GM18951 (cell line): Measurements from ENCODE around the gene DDX28.
"Not testable (repeated sequence)": the region's sequence is repeated elsewhere in the genome, so short reads cannot be mapped to it uniquely, and the experiment has no call there.

Experiments used
- POLR2A ChIP-seq: IDR thresholded peaks from 4 replicates; pipeline ENCODE4 v1.6.1; 2011; ENCODE audit warnings: mild to moderate bottlenecking; ENCODE audit not compliant: insufficient read length, insufficient read depth; ENCODE audit errors: extremely low read depth
- in situ Hi-C: fragments of 300-500 bp; cut with MboI; formaldehyde crosslinking; loops from one replicate; pipeline ENCODE4 v1.12.0; 2022; ENCODE audit warnings: low sequenced_read_pairs, mixed read lengths, inconsistent platforms; ENCODE audit not compliant: unreplicated experiment

DDX28 gene

DNA sequence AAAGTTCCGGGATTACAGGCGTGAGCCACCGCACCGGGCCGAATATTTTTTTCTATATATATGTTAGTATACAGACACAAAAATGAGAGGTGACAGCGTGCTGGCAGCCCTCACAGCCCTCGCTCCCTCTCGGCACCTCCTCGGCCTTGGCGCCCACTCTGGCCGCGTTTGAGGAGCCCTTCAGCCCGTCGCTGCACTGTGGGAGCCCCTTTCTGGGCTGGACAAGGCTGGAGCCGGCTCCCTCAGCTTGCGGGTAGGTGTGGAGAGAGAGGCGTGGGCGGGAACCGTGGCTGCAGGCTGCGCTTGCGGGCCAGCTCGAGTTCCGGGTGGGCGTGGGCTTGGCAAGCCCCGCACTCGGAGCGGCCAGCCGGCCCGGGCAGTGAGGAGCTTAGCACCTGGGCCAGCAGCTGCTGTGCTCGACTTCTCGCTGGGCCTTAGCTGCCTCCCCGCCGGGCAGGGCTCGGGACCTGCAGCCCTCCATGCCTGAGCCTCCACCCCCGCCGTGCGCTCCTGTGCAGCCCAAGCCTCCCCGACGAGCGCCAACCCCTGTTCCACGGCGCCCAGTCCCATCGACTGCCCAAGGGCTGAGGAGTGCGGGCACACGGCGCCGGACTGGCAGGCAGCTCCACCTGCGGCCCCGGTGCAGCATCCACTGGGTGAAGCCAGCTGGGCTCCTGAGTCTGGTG, 40.9 kb downstream of the DDX28 start:
- in situ Hi-C loops = no loop called here
- TF ChIP-seq POLR2A = no peak

DNA sequence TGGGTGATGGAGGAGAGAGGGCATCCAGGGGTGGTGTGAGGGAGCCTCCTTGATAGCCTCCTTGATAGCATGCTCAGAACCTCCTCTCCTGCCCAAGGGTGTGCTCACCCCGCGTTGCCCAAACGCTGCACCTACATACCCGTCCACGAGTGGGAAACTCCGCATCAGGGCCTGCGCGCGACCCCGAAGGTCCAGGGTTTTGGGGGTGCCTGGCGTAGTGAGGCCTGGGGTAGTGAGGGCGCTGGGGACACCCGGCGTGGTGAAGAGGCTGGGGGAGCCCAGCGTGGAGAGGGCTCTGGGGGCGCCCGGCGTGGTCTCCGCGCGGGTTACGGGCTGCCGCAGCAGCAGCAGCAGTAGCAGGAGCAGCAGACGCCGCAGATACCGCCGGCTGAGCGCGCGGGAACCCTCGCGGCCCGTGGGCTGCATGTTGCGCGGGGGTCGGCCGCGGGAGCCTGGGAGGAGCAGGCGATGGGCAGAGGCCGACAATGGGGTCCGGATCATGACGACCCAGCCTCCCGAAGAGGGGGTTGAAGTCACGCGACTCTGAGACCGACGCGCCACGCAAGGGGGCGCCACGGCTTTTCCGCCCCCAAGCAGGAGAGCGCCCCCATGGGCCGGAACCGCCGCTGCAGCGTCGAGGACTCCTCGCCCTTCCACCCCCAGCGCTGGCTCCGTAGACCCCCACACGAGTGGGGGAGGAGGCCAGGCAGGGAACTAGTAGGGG, 42.9 kb downstream of the DDX28 start, which contains the start of gene DPEP3:
Gene DPEP3 (minus strand): TSS at position 545 of the 724 bp plus-strand sequence. CDS start 119 bp downstream, at position 426.
- no peak for TF ChIP-seq POLR2A
- in situ Hi-C loops = no loop called here

DNA sequence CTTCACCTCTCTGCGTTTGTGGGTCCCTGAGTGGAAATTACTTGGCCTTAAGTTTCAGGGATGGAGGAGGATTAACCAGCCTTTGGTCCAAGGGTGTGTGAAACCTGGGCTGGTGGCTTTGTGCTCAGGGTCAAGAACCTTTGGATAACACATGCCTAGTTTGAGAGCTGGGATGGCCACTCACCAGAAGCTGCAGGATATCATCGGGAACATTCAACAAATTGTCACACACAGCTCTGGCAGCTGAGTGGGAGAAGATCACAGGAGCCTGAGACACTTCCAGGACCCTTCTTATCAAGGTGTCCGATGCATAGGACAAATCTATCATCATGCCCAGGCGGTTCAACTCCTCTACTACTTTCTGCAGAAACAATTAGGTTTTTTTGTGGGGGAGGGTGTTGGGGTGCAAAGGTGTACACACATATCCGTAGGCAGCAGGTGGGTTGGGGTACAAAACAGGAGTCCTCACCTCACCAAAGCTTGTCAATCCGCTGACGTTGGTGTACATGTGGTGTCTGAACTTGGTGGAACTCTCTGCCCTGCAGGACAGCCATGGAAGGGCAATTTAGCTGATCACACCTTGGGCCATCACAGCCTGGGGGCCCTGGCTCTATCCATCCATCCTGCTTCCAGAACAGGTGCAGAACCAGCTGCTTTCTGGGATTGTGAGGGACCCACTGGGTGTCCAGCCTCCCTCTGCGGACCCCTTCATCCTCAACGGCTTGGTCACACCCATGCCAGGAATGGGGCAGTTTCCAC, 45.4 kb downstream of the DDX28 start:
- no peak for TF ChIP-seq POLR2A
- in situ Hi-C loops = no loop called here

DNA sequence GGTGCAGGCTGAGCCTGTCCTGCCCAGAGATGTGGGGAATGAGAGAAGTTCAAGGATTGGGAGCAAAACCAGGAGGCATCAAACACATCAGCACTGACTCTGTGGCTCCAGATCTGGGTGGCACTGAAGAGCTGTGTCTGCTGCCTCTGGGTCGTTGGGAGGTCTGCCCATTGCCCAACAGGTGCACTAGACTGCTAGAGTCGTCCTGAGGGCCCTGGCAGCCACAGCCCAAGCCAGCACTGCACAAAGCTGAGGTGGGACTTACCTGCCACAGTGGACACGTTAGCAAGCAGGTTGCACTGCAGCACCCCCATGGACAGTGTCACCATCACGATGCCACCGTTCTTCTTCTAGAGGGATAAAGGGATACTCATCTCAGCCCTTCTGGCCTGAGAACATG, 46.0 kb downstream of the DDX28 start:
- no peak for TF ChIP-seq POLR2A
- in situ Hi-C loops = no loop called here

GRCh38 chr16:67976205-67976604, 46.8 kb downstream of the DDX28 start:
- TF ChIP-seq POLR2A = no peak
- in situ Hi-C loops = no loop called here

DNA sequence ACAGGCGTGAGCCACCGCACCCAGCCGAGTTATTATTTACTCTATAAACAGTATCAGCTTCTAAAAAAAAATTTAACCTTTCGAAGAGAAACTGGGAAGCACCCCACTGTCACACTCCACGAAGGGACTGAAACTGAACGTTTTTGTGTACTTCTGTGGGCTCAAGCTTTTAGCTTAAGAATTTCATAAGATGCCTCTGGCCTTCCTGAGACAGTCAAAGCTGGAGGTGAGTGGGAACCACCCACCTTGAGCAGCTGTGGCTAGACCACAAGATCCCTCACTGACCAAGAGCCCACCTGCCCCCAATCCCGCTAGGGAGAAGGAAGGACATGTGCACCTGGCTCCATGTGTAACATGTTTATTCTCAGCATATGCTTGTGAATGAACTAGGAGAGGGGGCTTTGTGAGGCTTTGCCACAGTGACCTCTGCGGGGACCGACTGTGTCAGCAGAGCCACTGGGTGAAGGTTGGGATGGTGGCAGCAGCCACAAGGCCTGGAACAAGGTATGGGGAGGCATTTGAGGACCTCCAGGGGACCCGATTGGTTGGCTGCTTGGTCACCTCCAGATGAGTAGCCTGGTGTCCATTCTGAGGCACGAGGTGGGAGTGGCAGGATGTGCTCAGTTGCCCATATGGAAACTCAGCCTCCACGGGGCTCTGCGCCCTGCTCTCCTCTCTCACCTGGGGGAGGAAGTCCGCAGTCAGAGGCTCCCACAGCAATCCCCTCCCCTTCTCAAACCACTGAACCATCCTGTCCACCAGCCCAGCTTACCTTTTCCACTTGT, 47.5 kb downstream of the DDX28 start:
- no peak for TF ChIP-seq POLR2A
- in situ Hi-C loops = no loop called here

DNA sequence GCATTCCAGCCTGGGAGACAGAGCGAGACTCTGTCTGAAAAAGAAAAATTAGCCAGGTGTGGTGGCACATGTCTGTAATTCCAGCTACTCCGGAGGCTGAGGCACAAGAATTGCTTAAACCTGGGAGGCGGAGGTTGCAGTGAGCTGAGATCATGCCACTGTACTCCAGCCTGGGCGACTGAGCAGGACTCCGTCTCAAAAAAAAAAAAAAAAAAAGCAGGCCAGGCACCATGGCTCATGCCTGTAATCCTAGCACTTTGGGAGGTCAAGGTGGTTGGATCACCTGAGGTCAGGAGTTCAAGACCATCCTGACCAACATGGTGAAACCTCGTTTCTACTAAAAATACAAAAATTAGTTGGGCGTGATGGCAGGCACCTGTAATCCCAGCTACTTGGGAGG, 50.7 kb downstream of the DDX28 start:
- in situ Hi-C loops = not testable (repeated sequence)

DNA sequence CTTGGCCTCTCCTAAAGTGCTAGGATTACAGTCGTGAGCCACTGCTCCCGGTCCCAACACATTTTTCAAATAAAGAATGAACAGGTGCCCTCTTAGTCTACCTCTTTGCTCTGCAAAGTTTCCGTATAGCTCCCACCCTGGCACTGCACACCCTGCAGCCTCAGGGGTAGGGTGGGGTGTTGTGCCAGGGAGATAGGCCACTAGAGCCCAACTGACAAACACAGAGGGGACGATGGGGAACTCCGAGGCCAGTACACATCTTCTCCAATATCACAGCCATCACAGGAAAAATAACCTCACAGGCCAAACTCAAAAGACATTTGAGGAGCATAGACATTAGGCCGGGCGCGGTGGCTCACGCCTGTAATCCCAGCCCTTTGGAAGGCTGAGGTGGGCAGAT, 51.9 kb downstream of the DDX28 start:
- in situ Hi-C loops = no loop called here
- TF ChIP-seq POLR2A = no peak
